Fibroblast of upper back skin (primary cell): ENCODE results near the gene LRPAP1.
"Not testable (repeated sequence)": the region's sequence is repeated elsewhere in the genome, so short reads cannot be mapped to it uniquely, and the experiment has no call there.

ENCODE experiments used
- DNase-seq: peaks from one replicate; pipeline ENCODE4 v3.0.0-alpha.2; 2013

The LRPAP1 gene, protein sequence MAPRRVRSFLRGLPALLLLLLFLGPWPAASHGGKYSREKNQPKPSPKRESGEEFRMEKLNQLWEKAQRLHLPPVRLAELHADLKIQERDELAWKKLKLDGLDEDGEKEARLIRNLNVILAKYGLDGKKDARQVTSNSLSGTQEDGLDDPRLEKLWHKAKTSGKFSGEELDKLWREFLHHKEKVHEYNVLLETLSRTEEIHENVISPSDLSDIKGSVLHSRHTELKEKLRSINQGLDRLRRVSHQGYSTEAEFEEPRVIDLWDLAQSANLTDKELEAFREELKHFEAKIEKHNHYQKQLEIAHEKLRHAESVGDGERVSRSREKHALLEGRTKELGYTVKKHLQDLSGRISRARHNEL

DNA sequence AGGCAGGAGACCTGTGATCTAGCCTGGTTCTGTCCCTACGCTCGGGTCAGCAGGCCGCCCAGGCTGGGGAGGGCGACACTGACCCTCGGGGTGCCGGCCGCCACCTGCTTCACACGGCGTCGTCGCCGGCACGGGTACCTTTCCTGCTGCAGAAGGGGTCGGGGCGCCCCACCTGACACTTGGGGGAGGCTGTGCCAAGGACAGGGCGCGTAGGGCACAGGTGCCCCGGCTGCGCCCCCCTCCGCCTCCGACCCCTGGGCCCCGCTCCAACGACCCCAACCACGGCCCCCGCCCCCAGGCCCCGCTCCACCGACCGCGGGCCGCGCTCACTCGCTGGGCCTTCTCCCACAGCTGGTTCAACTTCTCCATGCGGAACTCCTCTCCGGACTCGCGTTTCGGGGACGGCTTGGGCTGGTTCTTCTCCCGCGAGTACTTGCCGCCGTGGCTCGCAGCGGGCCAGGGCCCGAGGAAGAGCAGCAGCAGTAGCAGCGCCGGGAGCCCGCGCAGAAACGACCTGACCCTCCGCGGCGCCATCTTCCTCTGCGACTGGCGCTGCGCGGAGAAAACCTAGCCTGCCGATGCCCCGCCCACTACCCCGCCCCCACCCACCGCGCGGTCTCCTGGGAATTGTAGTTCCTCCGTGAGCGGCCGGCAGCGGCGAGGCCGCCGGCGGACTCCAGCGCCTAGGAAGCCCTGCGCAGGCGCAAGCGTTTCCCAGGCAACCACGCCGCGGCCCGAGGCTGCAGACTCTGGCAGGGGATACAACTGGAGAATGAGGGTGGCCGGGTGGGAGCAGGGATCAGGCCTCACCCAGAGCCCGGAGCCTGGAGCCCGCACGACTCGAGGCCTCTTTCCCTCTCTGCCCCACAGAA is at the start of gene LRPAP1:
Gene LRPAP1 (minus strand): TSS at position 544 of the 872 bp plus-strand sequence. CDS start 10 bp downstream, at position 534.
- peak; percentile 85 for DNase-seq

DNA sequence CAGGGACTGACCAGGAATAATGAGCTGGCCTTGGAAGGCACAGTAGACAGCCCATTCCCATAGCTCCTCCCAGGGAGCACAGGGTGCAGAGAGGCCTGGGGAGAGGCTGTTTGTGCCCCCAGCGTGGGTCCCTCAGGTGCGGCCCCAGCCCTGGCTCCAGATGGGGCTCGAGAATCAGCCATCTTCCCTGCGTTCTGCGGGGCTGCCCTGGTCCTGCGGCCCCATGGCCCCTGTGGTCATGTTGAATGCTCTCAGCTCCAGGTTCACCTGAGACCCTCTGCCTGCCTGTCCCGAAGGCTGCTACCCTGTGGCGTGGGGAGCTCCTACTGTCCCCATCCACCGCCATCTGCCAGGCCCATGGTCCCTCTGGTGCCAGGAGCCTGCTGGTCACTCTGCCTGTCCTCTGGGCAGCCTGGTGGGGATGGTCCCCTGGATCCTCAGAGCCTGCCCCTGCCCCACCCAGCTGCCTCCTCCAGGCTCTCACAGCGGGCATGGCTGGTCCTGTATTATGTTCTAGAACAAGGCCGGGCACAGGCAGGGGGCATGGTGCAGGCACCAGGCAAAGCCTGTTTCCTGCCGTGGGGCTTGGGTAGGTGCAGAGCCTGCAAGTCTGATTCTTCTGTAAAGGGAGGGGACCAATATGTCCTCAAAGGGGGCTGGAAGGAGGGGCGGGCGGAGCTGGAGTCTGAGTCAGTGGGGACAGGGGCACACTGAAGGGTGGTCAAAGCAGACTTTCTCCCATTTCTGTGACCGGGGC is 49.3 kb upstream of the LRPAP1 start:
- DNase-seq: not testable (repeated sequence)

DNA sequence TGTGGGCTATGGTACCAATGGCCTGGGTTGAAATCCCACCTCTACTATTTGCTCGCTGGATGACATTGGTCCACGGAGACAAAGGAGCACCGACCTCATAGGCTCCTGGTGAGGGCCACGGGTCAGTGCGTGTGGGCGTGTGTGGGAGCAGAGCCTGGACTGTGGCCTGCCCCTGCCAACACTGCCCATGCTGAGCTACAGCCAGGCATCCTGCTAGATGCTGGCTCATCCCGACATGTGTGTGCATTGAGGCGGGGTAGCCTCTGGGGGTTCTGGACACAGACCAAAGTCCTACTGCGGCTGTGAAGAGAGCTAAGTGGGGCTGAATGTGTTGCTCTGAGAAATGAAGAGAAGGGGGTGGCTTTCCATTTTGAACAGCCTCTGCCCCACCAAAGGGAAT is 48.6 kb upstream of the LRPAP1 start:
- DNase-seq: not testable (repeated sequence)

DNA sequence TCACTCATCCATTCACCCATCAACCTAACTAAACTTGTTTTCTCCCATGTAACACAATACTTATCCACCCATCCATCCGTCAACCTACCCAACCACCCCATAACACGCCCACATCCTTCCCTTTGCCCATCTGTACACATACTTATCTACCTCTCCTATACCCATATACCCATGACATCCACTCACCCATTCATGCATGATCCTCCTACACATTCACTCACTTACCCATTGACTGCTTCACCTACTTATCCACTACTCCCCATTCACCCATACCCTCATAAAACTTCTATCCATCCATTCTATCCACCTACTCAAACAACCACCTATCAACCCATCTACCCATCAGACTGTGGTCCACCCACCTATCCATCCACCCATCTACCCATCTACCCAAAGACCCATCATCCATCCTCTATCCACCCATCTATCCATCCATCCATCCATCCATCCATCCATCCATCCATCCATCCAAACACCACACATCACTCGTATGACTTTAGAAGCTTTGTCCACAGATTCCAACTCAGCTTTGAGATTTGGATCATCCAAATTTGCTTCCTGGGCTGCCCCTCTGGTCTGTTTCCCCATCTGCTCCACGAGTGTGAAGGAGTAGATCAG is 46.4 kb upstream of the LRPAP1 start:
- DNase-seq: not testable (repeated sequence)

DNA sequence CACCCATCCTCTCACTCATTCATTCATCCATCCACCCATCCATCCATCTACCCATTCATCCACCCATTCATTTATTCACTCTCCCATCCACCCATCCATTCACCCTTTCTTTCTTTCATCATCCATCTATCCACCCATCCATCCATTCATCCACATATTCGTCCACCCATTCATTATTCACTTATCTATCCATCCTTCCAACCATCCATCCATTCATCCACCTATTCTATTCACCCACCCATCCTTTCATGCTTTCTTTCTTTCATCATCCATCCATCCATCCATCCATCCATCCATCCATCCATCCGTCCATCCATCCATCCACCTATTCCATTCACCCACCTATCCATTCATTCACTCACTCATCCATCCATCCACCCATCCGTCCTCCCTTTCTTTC is 45.8 kb upstream of the LRPAP1 start:
- DNase-seq: not testable (repeated sequence)

DNA sequence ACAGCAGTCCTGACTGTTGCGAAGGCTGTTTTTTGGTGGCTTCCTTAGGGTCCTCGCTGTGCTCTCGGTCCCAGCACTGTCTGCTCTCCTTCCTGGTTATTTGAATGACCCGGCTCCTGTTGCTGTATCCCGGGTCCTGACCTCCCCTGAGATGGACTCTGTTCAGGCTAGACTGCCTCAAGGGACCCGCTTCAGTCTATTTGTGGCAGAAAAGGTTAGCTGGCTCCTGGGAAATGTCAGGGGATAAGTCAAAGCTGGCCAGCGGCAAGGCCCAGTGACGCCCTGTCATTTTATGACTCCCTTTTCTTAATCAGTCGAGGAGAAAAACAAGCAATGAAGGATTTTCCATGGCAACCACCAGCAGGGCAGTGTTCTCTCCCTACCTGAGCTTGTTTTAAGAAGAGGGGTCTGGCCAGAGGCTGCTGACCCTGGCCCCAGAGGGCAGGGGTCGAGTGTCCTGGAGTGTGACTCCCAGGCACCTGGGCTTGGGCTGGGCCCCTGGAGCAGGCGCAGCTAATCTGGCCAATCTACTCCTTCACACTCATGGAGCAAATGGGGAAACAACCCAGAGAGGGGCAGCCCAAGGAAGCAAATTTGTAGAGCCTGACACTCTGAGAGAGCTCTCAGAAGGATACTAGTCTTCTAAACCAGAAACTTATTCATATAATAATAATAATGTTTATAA is 45.1 kb upstream of the LRPAP1 start:
- DNase-seq: not testable (repeated sequence)

DNA sequence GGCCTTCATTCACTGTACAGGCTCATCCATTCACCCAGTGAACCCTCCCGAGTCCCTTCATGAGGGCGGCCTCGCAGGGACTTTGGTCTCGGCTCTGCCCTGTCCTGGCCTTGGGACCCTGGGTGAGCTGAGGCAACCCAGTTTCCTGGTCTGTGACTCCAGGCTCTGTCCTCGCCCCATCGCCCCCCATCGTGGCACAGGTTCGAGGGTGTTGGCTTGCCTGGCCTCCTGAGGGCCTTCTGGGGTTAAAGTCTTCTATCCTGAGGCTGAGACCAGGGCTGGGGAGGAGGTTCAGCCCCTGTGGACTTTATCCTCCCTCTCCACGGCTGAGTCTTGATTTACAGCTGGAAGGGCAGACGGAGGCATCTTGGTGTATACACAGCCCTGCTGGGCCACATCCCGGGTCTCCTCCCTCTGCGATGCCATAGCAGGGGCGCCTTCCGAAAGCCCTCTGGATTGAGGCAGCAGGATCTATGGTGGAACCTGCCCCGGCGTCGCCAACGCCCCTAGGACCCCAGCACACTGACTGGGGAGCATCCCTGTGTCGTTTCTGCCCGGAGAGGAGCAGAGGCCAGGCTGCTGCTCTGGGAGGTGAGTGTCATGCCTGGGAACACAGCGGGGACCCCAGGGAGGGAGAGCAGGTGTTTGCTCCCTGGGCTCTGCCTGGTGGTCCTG is 44.4 kb upstream of the LRPAP1 start:
- not testable (repeated sequence) for DNase-seq

DNA sequence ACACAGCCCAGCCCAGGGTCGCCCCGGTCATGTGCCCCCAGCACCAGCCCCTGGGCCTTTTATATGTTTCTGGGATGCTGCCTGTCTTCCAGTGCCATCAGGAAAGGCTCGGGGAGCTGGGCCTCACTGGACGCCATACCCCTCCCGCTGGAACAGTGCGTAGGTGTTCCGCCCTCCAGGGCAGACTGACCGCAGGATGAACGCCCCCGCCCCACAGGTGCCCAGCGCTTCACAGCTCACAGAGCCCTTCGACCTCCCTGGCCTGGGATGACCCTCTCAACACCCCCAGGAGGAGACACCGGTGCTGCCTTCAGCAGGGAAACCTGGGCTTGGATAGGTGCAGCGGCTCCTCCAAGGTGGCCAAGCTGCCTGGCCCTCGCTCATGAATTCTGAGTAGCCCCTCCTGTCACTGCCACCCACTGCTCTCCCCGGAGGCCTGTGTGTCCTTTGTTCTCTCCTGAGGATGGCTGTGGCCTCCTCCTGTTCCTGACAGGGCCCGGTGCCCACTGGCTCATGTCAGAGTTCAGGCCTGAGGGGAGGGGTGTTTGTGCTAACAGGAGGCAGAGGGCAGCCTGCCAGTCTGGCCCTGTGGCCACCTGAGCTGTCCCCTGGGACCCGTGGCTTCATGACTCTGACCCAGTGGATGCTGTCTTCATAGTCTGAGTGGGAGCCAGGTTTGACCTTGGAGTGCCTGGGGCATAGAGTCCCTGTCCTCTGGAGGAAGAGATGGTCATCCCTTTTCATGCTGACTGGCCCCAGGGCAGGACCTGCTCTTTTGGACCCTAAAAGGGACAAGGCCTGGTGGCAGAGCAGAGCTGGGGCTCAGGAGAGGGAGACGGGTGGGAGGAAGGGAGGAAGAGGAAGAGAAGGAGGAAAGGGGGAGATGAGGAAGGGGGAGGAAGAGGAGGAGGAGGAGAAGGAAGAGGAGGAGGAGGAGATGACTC is 43.5 kb upstream of the LRPAP1 start:
- not testable (repeated sequence) for DNase-seq

DNA sequence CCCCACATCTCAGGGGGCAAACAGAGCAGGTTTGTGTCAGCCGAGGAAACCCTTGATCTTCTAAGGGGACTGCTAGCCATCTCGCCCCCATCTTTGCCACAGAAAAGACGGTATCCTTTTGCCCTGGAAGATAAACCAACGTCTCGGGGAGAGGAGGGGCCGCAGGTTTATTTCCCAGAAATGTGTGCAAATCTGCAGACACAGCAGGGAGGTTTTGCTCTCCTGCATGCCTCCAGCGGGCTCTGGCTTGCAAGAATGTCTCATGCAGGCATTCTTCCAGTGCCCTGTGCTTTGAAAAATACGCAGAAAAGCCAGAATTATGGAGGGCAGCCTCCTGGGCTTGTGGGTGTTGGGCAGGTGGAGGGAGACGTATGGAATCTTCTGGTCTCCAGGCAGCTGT is 42.6 kb upstream of the LRPAP1 start:
- not testable (repeated sequence) for DNase-seq

DNA sequence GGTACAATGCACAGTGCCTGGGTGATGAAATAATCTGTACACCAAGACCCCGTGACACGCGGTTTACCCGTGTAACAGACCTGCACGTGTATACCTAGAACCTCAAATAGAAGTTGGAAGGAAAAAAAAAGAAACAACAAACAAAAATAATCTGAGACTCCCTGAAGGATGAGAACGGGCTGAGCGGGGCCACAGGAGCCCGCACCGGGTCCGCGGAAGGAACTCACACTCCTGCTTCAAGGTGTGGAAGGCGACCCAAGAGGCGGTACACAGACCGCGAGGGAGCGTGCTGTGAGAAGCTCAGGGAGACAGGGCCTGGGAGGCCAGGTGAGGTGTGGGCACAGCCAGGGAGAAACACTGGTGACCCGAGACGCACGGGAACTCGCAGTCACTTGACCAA is 42.1 kb upstream of the LRPAP1 start:
- DNase-seq: not testable (repeated sequence)

DNA sequence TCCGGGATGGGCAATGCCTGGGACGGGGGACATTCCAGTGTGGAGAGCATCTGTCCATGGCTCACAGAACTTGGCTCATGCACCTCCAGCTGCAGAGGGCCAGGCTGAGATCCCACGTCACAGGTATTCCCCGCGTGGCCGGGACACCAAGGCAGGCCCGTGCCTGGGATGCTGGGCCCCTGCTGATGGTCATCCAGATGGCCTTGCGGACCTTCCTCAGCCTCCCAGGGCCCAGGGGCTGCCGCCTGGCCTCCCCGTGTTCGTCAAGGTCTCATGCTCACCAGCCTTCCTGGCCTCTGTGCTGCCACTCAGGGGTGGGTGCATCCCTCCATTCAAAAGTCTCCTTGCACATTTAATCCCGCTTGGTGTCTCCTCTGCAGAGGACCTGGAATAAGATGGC is 40.9 kb upstream of the LRPAP1 start:
- DNase-seq: no peak

DNA sequence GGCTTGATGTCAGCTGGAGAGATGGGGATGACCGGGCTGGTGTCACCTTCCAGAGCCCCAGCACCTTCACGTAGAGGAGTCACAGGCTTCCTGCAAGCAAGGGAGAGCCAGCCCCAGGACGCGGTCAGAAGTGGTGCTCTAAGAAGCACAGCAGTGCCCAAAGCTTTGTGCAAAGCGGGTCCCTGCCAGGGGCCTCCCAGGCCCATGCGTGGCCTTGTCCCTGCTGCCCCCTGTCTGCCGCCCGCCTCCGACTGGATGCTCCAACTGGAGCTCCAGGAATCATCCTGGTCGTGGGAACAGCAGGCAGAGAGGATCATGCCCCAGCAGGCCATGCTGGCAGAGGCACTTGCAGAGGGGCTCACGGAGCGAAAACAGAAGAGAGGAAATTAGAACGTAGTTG is 40.1 kb upstream of the LRPAP1 start:
- DNase-seq: no peak

DNA sequence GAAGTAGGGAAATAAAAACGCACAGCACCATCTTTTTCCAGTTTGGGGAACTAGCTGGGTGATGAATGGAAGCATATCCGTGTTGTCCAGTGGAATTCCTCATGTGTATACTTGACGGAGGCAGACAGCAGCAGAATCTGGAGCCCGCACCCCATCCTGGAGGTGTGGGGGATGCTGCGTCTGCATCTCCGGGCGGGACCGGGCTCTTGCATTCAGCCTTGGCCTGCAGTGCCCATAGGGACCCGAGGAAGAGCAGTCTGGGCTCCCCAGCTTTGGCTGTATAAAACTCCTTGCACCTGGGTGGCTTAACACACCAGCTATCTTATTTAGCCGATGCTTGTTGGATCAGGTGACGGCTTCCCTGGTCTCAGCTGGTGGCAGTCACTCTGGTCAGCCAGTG is 39.7 kb upstream of the LRPAP1 start:
- no peak for DNase-seq

DNA sequence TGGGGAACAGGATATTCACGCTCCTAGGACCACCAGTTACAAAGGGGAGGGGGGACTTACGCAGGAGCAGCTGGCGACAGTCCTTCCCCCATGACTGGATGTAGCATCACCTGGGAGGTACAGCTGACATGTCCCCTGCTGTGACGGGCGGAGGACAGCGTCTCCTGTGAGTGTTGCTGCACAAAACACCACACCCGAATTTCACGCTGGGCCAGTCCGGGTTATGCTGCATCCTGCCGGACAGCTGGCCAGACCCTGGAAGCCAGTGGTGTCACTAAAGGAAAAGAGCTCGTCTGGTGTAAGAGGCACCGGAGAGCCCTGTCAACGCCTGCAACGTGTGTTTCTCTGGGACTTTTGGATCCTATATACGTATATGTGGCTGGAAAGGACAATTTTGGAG is 38.7 kb upstream of the LRPAP1 start:
- DNase-seq: not testable (repeated sequence)

DNA sequence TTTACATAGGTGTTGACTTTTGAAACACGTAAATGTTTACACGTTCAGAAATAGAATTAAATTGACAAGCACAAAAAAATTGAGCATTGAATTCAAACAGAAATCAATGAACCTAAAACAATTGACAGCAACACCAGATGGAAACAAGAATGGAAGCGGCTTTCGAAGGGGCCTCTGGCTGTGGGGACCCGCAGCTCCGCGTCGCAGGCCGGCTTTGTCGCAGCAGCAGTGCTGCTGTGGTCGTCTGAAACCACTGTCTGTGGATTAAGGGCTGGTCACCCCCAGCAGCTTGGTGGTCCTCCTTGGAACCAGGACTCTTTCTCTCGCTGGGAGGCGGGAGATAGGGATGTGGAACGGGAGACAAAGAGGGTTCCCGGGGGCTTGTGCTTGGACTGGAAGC is 37.4 kb upstream of the LRPAP1 start:
- not testable (repeated sequence) for DNase-seq

DNA sequence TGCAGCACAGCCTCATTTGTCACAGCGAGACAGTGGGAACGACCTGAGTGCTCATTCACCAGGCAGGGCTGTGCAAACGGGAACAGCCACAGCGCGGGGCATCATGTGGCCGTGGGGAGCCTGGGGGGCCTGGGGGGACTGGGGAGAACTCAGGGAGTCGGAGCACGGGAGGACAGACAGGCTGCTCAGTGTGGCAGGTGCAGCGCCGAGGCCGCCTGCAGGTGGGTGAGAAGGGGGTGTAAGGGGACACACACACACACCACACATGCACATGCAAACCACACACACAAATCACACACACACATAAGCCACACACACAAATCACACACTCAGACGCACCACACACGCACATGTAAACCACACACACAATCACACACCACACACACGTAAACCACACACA is 34.5 kb upstream of the LRPAP1 start:
- not testable (repeated sequence) for DNase-seq

DNA sequence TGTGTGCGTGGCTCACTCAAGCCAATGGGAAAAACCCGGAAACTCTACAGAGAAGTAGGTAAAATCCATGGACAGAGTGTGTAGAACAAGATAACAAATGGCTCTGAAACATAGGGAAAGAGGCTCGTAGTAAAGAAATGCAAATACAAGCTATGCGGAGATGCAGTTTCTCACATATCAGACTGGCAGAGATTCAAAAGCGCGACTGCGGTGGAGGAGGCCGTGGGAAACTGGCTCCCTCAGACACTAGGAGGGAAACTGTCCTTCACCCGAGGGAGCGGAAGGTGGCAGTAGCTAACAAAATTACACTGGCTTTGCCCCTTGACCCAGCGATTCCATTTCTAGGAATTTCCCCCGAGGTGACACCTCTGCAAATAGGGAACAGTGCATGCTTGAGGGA is 34.1 kb upstream of the LRPAP1 start:
- DNase-seq: not testable (repeated sequence)

DNA sequence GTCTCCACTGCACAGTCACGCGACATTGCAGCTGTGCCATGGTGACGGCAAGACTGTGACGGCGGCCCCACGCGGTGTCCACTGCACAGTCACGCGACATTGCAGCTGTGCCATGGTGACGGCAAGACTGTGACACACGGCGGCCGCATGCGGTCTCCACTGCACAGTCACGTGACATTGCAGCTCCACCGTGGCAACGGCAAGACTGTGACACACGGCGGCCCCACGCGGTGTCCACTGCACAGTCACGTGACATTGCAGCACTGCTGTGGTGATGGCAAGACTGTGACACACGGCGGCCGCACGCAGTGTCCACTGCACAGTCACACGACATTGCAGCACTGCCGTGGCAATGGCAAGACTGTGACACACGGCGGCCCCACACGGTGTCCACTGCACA is 32.7 kb upstream of the LRPAP1 start:
- DNase-seq: not testable (repeated sequence)

DNA sequence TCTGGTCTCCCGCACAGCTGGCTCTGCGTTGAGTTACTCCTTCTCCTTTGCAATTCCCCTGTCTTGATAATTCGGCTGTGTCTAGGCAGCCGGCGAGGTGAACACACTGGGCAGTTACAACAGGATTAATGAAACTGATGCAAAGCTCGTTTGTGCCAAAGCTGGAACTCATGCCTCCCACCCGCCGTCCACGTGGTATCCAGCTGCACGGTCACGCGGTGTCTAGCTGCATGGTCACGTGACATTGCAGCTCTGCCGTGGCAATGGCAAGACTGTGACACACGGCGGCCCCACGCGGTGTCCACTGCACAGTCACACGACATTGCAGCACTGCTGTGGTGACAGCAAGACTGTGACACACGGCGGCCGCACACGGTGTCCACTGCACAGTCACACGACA is 31.2 kb upstream of the LRPAP1 start:
- no peak for DNase-seq

DNA sequence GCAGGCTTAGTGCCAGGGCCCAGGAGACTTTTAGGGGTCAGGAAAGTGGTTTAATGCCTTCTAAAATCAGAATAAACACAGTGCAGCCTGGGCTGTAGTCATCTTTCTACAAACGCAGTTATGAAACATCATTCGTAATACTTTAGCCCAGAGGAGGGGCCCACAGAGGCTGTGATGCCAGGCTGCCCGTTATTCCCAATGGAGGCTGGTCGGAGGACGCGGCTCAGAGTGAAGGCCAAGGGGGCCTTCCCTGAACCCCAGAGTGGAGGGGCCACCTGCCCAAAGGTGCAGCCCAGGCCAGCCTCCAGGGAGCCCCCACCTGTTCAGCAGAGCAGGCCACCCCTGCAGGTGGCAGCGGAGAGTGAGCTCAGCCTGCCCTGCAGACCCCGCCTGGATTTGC is 29.9 kb upstream of the LRPAP1 start:
- not testable (repeated sequence) for DNase-seq
